SK-N-SH treated with all-trans-retinoic acid at 6 μM for 48 hours (cell line): Measurements from ENCODE around the gene TMBIM4.

Experiments used
- CSDC2 ChIP-seq: fragments of 250-450 bp; sonication (Bioruptor Pico); IDR thresholded peaks from 2 replicates; pipeline ENCODE4 v1.5.0; 2020; ENCODE audit warnings: mild to moderate bottlenecking, moderate library complexity
- OSR1 ChIP-seq: fragments of 250-450 bp; sonication (Bioruptor Pico); IDR thresholded peaks from 2 replicates; pipeline ENCODE4 v1.8.0; 2022; ENCODE audit warnings: moderate library complexity, mild to moderate bottlenecking, inconsistent platforms
- PATZ1 ChIP-seq: fragments of 250-450 bp; sonication (Bioruptor Pico); IDR thresholded peaks from 2 replicates; pipeline ENCODE4 v1.8.0; 2020; ENCODE audit warnings: mild to moderate bottlenecking, moderate library complexity, borderline replicate concordance
- TCF4 ChIP-seq: fragments of 250-450 bp; sonication (Bioruptor Pico); IDR thresholded peaks from 2 replicates; pipeline ENCODE4 v1.8.0; 2021; ENCODE audit warnings: mild to moderate bottlenecking, moderate library complexity, borderline replicate concordance
- ZC3H10 ChIP-seq: fragments of 250-450 bp; sonication (Bioruptor Pico); IDR thresholded peaks from 2 replicates; pipeline ENCODE4 v1.5.1; 2021; ENCODE audit warnings: mild to moderate bottlenecking, moderate library complexity
- ZFP3 ChIP-seq: fragments of 250-450 bp; sonication (Bioruptor Pico); IDR thresholded peaks from 2 replicates; pipeline ENCODE4 v1.5.0; 2020; ENCODE audit warnings: mild to moderate bottlenecking, moderate library complexity
- ZNF70 ChIP-seq: fragments of 450-650 bp; formaldehyde crosslinking; IDR thresholded peaks from 2 replicates; pipeline ENCODE4 v1.5.0; 2020; ENCODE audit warnings: mild to moderate bottlenecking, moderate library complexity
- ZNF8 ChIP-seq: fragments of 450-650 bp; formaldehyde crosslinking; IDR thresholded peaks from 2 replicates; pipeline ENCODE4 v1.5.0; 2020; ENCODE audit warnings: mild to moderate bottlenecking, moderate library complexity

GRCh38 chr12:66111605-66112004 is 58.2 kb downstream of the TMBIM4 start:
- TF ChIP-seq ZC3H10 (CRISPR knock-in tag) = no peak
- TF ChIP-seq TCF4 (CRISPR knock-in tag) = no peak
- TF ChIP-seq ZFP3 (CRISPR knock-in tag) = no peak
- no peak for TF ChIP-seq ZNF8 (CRISPR knock-in tag)
- TF ChIP-seq OSR1 (CRISPR knock-in tag) = no peak
- TF ChIP-seq ZNF70 (CRISPR knock-in tag) = no peak
- TF ChIP-seq CSDC2 (CRISPR knock-in tag) = no peak
- no peak for TF ChIP-seq PATZ1 (CRISPR knock-in tag)
